Muscle layer of duodenum (tissue), 2 donors: Measurements from ENCODE around the gene ACKR2.

Experiments used
- H3K27ac ChIP-seq: one replicate; pipeline ENCODE4 v1.7.0; 2013; ENCODE audit warnings: mild to moderate bottlenecking, low read length
- H3K27me3 ChIP-seq: one replicate; pipeline ENCODE4 v1.7.0; 2013; ENCODE audit warnings: low read depth, mild to moderate bottlenecking, control low read depth, low read length
- H3K36me3 ChIP-seq, 2 donors: one replicate each; pipeline ENCODE4 v1.7.0; 2013; ENCODE audit warnings: low read length in 2 of 2, control low read depth in 1 of 2, mild to moderate bottlenecking in 1 of 2; ENCODE audit not compliant: insufficient read depth in 2 of 2, control insufficient read depth in 1 of 2
- H3K4me1 ChIP-seq, 2 donors: one replicate each; pipeline ENCODE4 v1.7.0; 2013; ENCODE audit warnings: low read length in 2 of 2, mild to moderate bottlenecking in 2 of 2, control low read depth in 1 of 2, moderate library complexity in 1 of 2; ENCODE audit not compliant: insufficient read depth in 2 of 2, control insufficient read depth in 1 of 2
- H3K4me3 ChIP-seq, 2 donors: one replicate each; pipeline ENCODE4 v1.7.0; 2013; ENCODE audit warnings: low read length in 2 of 2, low read depth in 1 of 2, mild to moderate bottlenecking in 1 of 2
- H3K9me3 ChIP-seq, 2 donors: one replicate each; pipeline ENCODE4 v1.7.0; 2013; ENCODE audit warnings: low read length in 2 of 2, control low read depth in 1 of 2, mild to moderate bottlenecking in 1 of 2; ENCODE audit not compliant: control insufficient read depth in 1 of 2
- donor health status: healthy.

The ACKR2 gene

GRCh38 chr3:42815826-42816225 lies 6.6 kb downstream of the ACKR2 start:
- Histone ChIP-seq H3K27me3 (no peaks in the 10 kb centered on the region), H3K4me3 (no peak overlapping the region), H3K27ac (no peak overlapping the region), H3K9me3 (no peaks in the 10 kb centered on the region), H3K4me1 (no peaks in the 10 kb centered on the region), H3K36me3 (no peaks in the 10 kb centered on the region)

GRCh38 chr3:42819351-42819965 lies 10.2 kb downstream of the ACKR2 start:
- Histone ChIP-seq H3K4me3 (no peak overlapping the region), H3K4me1 (no peaks in the 10 kb centered on the region), H3K36me3 (no peaks in the 10 kb centered on the region), H3K27ac (no peak overlapping the region), H3K27me3 (no peaks in the 10 kb centered on the region), H3K9me3 (no peaks in the 10 kb centered on the region)

- no peaks in the 10 kb centered on the region for H3K4me1 ChIP-seq
- H3K9me3 ChIP-seq = no peaks in the 10 kb centered on the region
- no peak overlapping the region for H3K27ac ChIP-seq
- no peak overlapping the region for H3K4me3 ChIP-seq
- no peaks in the 10 kb centered on the region for H3K36me3 ChIP-seq
- H3K27me3 ChIP-seq = no peaks in the 10 kb centered on the region
Observed at GRCh38 chr3:42820746-42821051, 11.5 kb downstream of the ACKR2 start.

GRCh38 chr3:42822828-42823227 lies 13.6 kb downstream of the ACKR2 start:
- Histone ChIP-seq H3K27me3 (no peaks in the 10 kb centered on the region), H3K9me3 (no peaks in the 10 kb centered on the region), H3K36me3 (no peaks in the 10 kb centered on the region), H3K27ac (no peak overlapping the region), H3K4me1 (no peaks in the 10 kb centered on the region), H3K4me3 (no peak overlapping the region)

- H3K27me3 ChIP-seq = no peaks in the 10 kb centered on the region
Observed at GRCh38 chr3:42823351-42823750, 14.1 kb downstream of the ACKR2 start.

GRCh38 chr3:42826141-42826540 lies 16.9 kb downstream of the ACKR2 start:
- H3K27ac ChIP-seq = no peak overlapping the region
- H3K4me1 ChIP-seq = peaks cover 0 to 4% of the 10 kb centered on the region in 2 donors
- H3K36me3 ChIP-seq = no peaks in the 10 kb centered on the region

More at GRCh38 chr3:42823351-42823750, 14.1 kb downstream of the ACKR2 start:
- no peak overlapping the region for H3K27ac ChIP-seq
- H3K36me3 ChIP-seq = no peaks in the 10 kb centered on the region
- H3K4me3 ChIP-seq = no peak overlapping the region
- H3K9me3 ChIP-seq = no peaks in the 10 kb centered on the region
- no peaks in the 10 kb centered on the region for H3K4me1 ChIP-seq

GRCh38 chr3:42827023-42827422 lies 17.8 kb downstream of the ACKR2 start:
- H3K4me1 ChIP-seq = peaks cover 0 to 6% of the 10 kb centered on the region in 2 donors
- no peak overlapping the region for H3K27ac ChIP-seq
- H3K36me3 ChIP-seq = no peaks in the 10 kb centered on the region
- no peaks in the 10 kb centered on the region for H3K9me3 ChIP-seq
- no peak overlapping the region for H3K4me3 ChIP-seq
- no peaks in the 10 kb centered on the region for H3K27me3 ChIP-seq

More at GRCh38 chr3:42826141-42826540, 16.9 kb downstream of the ACKR2 start:
- no peaks in the 10 kb centered on the region for H3K9me3 ChIP-seq
- H3K4me3 ChIP-seq = no peak overlapping the region
- no peaks in the 10 kb centered on the region for H3K27me3 ChIP-seq

GRCh38 chr3:42827654-42828053 lies 18.4 kb downstream of the ACKR2 start:
- Histone ChIP-seq H3K4me3 (no peak overlapping the region), H3K4me1 (peaks cover 0 to 6% of the 10 kb centered on the region in 2 donors), H3K36me3 (no peaks in the 10 kb centered on the region), H3K27me3 (no peaks in the 10 kb centered on the region), H3K27ac (no peak overlapping the region), H3K9me3 (no peaks in the 10 kb centered on the region)

GRCh38 chr3:42829083-42829627 lies 19.9 kb downstream of the ACKR2 start:
- H3K4me1 ChIP-seq = peaks cover 0 to 6% of the 10 kb centered on the region in 2 donors

GRCh38 chr3:42829628-42830436 lies 20.6 kb downstream of the ACKR2 start:
- Histone ChIP-seq H3K27ac (no peak overlapping the region), H3K27me3 (no peaks in the 10 kb centered on the region), H3K9me3 (no peaks in the 10 kb centered on the region), H3K4me3 (no peak overlapping the region), H3K36me3 (no peaks in the 10 kb centered on the region), H3K4me1 (peaks cover 0 to 6% of the 10 kb centered on the region in 2 donors)

More at GRCh38 chr3:42829083-42829627, 19.9 kb downstream of the ACKR2 start:
- Histone ChIP-seq H3K4me3 (no peak overlapping the region), H3K27ac (no peak overlapping the region), H3K36me3 (no peaks in the 10 kb centered on the region), H3K9me3 (no peaks in the 10 kb centered on the region), H3K27me3 (no peaks in the 10 kb centered on the region)

- no peak overlapping the region for H3K27ac ChIP-seq
- no peak overlapping the region for H3K4me3 ChIP-seq
- no peaks in the 10 kb centered on the region for H3K36me3 ChIP-seq
- no peaks in the 10 kb centered on the region for H3K9me3 ChIP-seq
- H3K4me1 ChIP-seq = peaks cover 0 to 6% of the 10 kb centered on the region in 2 donors
- no peaks in the 10 kb centered on the region for H3K27me3 ChIP-seq
Observed at GRCh38 chr3:42830437-42831320, 21.4 kb downstream of the ACKR2 start.
